Right lobe of liver (tissue), 6 donors: ENCODE data around the gene ZFPL1. TPM values are rescaled to one million over a fixed set of nuclear protein-coding genes. Genes with fewer than 3 reads are reported as not detected.
A peak's percentile ranks its signal among the peaks of the same experiment; 100 is the strongest.

Experiments
- ATAC-seq, 4 donors: fragments of 200-7000 bp; cut with Tn5 transposase; one replicate each; pipeline ENCODE4 v1.9.1; 2020; ENCODE audit warnings: mild to moderate bottlenecking in 4 of 4, moderate library complexity in 4 of 4
- DNase-seq, 3 donors: peaks; one replicate each; pipeline ENCODE4 v3.0.0-alpha.2; 2020
- H3K27ac ChIP-seq, 3 donors: fragments of 200-600 bp; one replicate each; pipeline ENCODE4 v1.8.0; 2022
- H3K27me3 ChIP-seq, 2 donors: fragments of 200-600 bp; one replicate each; pipeline ENCODE4 v1.8.0; 2022
- H3K36me3 ChIP-seq, 4 donors: fragments of 200-600 bp; sonication (generic) in 1 of 4; one replicate each; pipeline versions ENCODE4 v1.5.1 to v1.8.0; 2017 to 2022; ENCODE audit warnings: control low read depth in 1 of 4
- H3K4me1 ChIP-seq, 4 donors: fragments of 200-600 bp; sonication (generic) in 1 of 4; one replicate each; pipeline versions ENCODE4 v1.5.1 to v1.8.0; 2017 to 2022; ENCODE audit warnings: control low read depth in 1 of 4
- H3K4me3 ChIP-seq, 3 donors: fragments of 200-600 bp; one replicate each; pipeline ENCODE4 v1.8.0; 2022
- H3K9me3 ChIP-seq, 4 donors: fragments of 200-600 bp; sonication (generic) in 1 of 4; one replicate each; pipeline versions ENCODE4 v1.5.1 to v1.8.0; 2017 to 2022; ENCODE audit warnings: control low read depth in 1 of 4
- POLR2A ChIP-seq: fragments of 450-650 bp; IDR thresholded peaks from one replicate; pipeline ENCODE4 v1.6.1; 2017; ENCODE audit warnings: antibody characterized with exemption, mild to moderate bottlenecking
- whole genome bisulfite sequencing: methylation state at CpG from one replicate; pipeline ENCODE4 v1.1.6; 2018; ENCODE audit warnings: low coverage, low lambda C conversion rate; ENCODE audit not compliant: insufficient coverage; ENCODE audit errors: missing lambda C conversion rate; 5-methylcytosine and 5-hydroxymethylcytosine counted together
- intact Hi-C, 2 donors: fragments of 100-400 bp; cut with DNase I; formaldehyde crosslinking; loops; one replicate each; pipeline versions ENCODE4 v1.11.2 to v1.14.1; 2022
- total RNA-seq, 6 experiments: library from RNA; depleted of rRNA in 2 of 6; stranded (reverse); fragments of >200 nt in 2 of 6; fragmentation: NEBNext Ultra II Directional in 3 of 6; extraction: Animal tissue kit (Norgen Biotek cat#: 25700) in 3 of 6; gene quantifications; one replicate each; pipeline versions ENCODE4 v1.1.0 to v1.2.4, GENCODE V29; 2016 to 2023
- TF ChIP-seq, protein P1 (sequence below), 4 donors: fragments of 200-600 bp in 3 of 4; fragments of 450-650 bp in 1 of 4; IDR thresholded peaks; one replicate each; pipeline versions ENCODE4 v1.5.1 to v1.8.0; 2016 to 2022; ENCODE audit warnings: antibody characterized with exemption in 4 of 4, mild to moderate bottlenecking in 2 of 4
- donor health status: DM: no; HTN: yes; CAD: no.
- donor health status: DM: no; HTN: no; CAD: no.
- donor health status: DM: no; HTN: no; CAD: no.
- donor health status: DM: no; HTN: yes; CAD: no.
- donor health status: DM: no; HTN: yes; CAD: no.

ZFPL1 gene
- total RNA-seq, 6 experiments from 2014 or later = 15.4 to 22.4 (median 18.0) TPM

GRCh38 chr11:65132238-65132987 is 48.4 kb downstream of the ZFPL1 start:
- peak in 1 of 3 donors; percentile 39 for DNase-seq
- no peak for TF ChIP-seq POLR2A
- TF ChIP-seq, protein P1, sequence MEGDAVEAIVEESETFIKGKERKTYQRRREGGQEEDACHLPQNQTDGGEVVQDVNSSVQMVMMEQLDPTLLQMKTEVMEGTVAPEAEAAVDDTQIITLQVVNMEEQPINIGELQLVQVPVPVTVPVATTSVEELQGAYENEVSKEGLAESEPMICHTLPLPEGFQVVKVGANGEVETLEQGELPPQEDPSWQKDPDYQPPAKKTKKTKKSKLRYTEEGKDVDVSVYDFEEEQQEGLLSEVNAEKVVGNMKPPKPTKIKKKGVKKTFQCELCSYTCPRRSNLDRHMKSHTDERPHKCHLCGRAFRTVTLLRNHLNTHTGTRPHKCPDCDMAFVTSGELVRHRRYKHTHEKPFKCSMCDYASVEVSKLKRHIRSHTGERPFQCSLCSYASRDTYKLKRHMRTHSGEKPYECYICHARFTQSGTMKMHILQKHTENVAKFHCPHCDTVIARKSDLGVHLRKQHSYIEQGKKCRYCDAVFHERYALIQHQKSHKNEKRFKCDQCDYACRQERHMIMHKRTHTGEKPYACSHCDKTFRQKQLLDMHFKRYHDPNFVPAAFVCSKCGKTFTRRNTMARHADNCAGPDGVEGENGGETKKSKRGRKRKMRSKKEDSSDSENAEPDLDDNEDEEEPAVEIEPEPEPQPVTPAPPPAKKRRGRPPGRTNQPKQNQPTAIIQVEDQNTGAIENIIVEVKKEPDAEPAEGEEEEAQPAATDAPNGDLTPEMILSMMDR (IDR thresholded peaks at IDR 0.05) = no peak
- intact Hi-C loops = loop anchor here in 1 of 2 donors (10.0 kb wide), 1 partner anchor 122 kb away; no protein-coding TSS in a partner anchor
- no peak for ATAC-seq
- Histone ChIP-seq H3K4me1 (peaks cover 0 to 25% (median 11%) of the 10 kb centered on the region in 4 donors), H3K4me3 (peak overlapping the region in 1 of 3 donors; percentile 99), H3K9me3 (no peaks in the 10 kb centered on the region), H3K36me3 (peaks cover 11 to 56% (median 33%) of the 10 kb centered on the region in 4 donors), H3K27ac (peak overlapping the region in 1 of 3 donors; percentile 96), H3K27me3 (no peaks in the 10 kb centered on the region)
- WGBS = 43% methylated on average over 2 of the region's 10 CpGs

DNA sequence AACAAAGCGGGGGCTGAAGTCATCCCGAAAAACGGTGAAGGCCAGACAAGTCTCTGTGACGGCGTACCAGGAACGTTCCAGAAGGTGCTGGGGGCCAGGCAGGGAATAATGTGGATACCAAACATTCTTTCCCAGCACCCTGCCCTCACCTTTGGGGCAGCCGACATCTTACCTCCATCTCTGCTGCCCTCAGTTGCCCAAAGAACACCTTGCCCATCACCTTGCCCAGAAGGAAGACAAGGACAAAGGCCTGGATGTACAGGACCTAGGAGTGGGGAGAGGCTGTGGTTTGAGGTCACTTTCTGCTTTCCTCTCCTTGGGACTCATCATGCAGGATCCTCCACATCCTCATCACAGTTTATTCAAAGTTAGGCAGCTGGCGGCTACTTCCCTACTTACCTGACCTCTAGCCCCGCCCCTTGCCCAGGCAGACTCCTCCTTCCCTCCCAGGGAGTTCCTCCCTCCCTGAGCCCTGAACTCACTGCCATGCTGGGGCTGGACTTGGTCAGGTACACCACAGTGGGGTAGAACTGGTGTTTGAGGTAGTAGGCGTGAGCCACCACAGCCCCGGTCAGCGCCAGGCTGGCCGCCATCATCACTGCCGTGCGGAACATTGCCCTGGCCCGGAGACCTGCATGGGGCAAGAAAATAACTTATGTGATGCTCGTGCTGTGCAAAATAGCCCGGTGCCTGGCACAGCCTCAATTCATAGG is 49.1 kb downstream of the ZFPL1 start:
- TF ChIP-seq, protein P1 (IDR thresholded peaks at IDR 0.05) = no peak
- TF ChIP-seq POLR2A = peak; percentile 50
- H3K9me3 ChIP-seq = no peaks in the 10 kb centered on the region
- peak overlapping the region in 2 of 3 donors; percentile 96 to 97 for H3K27ac ChIP-seq
- peaks cover 7 to 48% (median 30%) of the 10 kb centered on the region in 4 donors for H3K36me3 ChIP-seq
- DNase-seq (peak; percentile 86 to 90 (median 90)), ATAC-seq (peak; percentile 49 to 60 (median 50))
- no peaks in the 10 kb centered on the region for H3K27me3 ChIP-seq
- WGBS = 46% methylated on average over 10 of the region's 18 CpGs
- intact Hi-C loops = loop anchor here in 1 of 2 donors (10.0 kb wide), 1 partner anchor 122 kb away; no protein-coding TSS in a partner anchor
- H3K4me3 ChIP-seq = peak overlapping the region; percentile 92 to 99 (median 99)
- H3K4me1 ChIP-seq = peaks cover 0 to 25% (median 11%) of the 10 kb centered on the region in 4 donors

DNA sequence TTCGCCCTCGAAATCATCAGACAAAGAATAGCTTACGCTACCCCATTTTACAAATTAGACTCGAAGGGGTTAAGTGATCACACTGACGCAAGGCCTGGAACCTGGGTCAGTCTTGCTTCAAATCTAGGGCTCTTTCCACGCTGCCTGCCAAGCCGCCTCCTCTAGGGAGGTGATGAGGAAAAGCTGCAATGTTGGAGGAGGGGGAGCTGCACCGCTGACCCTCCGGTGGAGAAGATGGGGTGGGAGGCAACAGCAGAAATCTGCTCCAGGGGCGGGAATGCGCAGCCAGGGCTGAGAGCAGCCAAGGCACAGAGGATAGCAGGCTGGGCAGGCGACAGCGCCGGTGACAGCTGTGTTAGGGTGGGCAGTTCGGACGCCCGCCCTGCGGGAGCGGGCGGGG is 49.7 kb downstream of the ZFPL1 start:
- peak in 2 of 4 donors; percentile 1 to 30 for ATAC-seq
- Histone ChIP-seq H3K4me3 (peak overlapping the region; percentile 92 to 99 (median 99)), H3K36me3 (peaks cover 7 to 43% (median 27%) of the 10 kb centered on the region in 4 donors), H3K9me3 (no peaks in the 10 kb centered on the region), H3K4me1 (peaks cover 0 to 25% (median 11%) of the 10 kb centered on the region in 4 donors), H3K27me3 (no peaks in the 10 kb centered on the region), H3K27ac (peak overlapping the region; percentile 96 to 99 (median 97))
- intact Hi-C loops = loop anchor here in 1 of 2 donors (10.0 kb wide), 1 partner anchor 121 kb away; no protein-coding TSS in a partner anchor
- WGBS = 0% methylated on average over 9 of the region's 20 CpGs
- TF ChIP-seq, protein P1 (IDR thresholded peaks at IDR 0.05) = no peak
- TF ChIP-seq POLR2A = no peak
- peak; percentile 40 to 79 (median 71) for DNase-seq

DNA sequence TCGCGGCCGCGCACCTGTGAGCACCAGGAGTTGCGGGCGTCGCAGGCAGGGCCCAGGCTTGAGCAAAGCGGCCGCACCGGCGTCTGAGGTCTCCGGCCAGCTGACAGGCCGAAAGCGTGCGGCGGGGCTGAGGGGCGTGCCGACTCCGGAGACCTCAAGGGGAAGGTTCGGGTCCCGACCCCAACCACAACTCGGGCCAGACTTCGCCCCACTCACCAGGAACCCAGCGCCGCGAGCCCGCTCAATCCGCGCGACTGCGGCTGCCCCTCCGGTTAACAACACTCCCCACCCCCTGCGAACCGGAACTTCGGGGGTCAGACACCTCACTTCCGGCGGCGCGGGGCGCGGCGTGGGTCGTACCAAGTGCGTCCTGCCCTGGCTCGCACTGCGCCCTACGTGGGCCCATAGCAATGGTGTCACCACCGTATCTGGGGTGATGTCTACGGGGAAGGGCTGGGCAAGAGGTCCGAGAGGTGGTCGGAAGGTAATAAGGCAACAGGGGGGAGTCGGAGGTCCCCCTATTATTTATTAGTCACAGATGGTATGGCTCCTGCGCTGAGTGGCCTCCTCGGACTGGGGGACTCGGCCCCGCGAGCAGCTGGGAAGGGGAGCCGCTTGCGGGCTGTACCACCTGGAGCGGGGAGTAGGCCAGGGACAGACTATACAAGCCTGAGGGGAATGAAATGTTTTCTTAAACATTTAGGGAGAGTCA is 50.4 kb downstream of the ZFPL1 start, which contains the start of gene SYVN1:
SYVN1 (minus strand) TSS at position 280 of the 712 bp plus-strand sequence. CDS start 918 bp downstream, outside the sequence.
- TF ChIP-seq, protein P1 (IDR thresholded peaks at IDR 0.05) = no peak
- TF ChIP-seq POLR2A = peak; percentile 97
- intact Hi-C loops = loop anchor here in 1 of 2 donors (10.0 kb wide), 1 partner anchor 120 kb away; no protein-coding TSS in a partner anchor
- Histone ChIP-seq H3K4me3 (peak within 1 kb of the TSS; percentile 92 to 99 (median 99)), H3K36me3 (peaks cover 4 to 36% (median 21%) of the 10 kb centered on the region in 4 donors), H3K9me3 (no peaks in the 10 kb centered on the region), H3K4me1 (peaks cover 0 to 25% (median 11%) of the 10 kb centered on the region in 4 donors), H3K27ac (peak within 1 kb of the TSS; percentile 96 to 99 (median 97)), H3K27me3 (no peaks in the 10 kb centered on the region)
- under 1% methylated on average over 27 of the region's 60 CpGs for WGBS
- DNase-seq (peak; percentile 94 to 96 (median 95)), ATAC-seq (peak; percentile 83 to 90 (median 86))
